Measurements from ENCODE around the gene VPS37B. TPM values are rescaled to one million over a fixed set of nuclear protein-coding genes. Genes with fewer than 3 reads are reported as not detected.
"Not testable (repeated sequence)": the region's sequence is repeated elsewhere in the genome, so short reads cannot be mapped to it uniquely, and the experiment has no call there.

Gene VPS37B
- polyA plus RNA-seq, 1 donor, result 23.0 TPM

- DNase-seq, result no peak
Observed at GRCh38 chr12:122880668-122881067, 15.3 kb downstream of the VPS37B start.

GRCh38 chr12:122880155-122880667 is 15.7 kb downstream of the VPS37B start:
- no peak for DNase-seq

GRCh38 chr12:122878780-122879612 is 16.9 kb downstream of the VPS37B start:
- no peak for DNase-seq

GRCh38 chr12:122876731-122877130 is 19.2 kb downstream of the VPS37B start:
- DNase-seq, result no peak

- not testable (repeated sequence) for DNase-seq
Observed at GRCh38 chr12:122876281-122876680, 19.6 kb downstream of the VPS37B start.

- DNase-seq, result no peak
Observed at GRCh38 chr12:122875590-122876220, 20.2 kb downstream of the VPS37B start.

- no peak for DNase-seq
Observed at GRCh38 chr12:122874081-122874480, 21.8 kb downstream of the VPS37B start.

GRCh38 chr12:122873540-122873939 is 22.4 kb downstream of the VPS37B start:
- DNase-seq, result no peak

GRCh38 chr12:122872815-122873361 is 23.0 kb downstream of the VPS37B start:
- no peak for DNase-seq

- no peak for DNase-seq
Observed at GRCh38 chr12:122871851-122872780, 23.8 kb downstream of the VPS37B start.

GRCh38 chr12:122870867-122871664 is 24.9 kb downstream of the VPS37B start:
- DNase-seq, result no peak

GRCh38 chr12:122870163-122870842 is 25.6 kb downstream of the VPS37B start:
- DNase-seq, result no peak

- DNase-seq, result no peak
Observed at GRCh38 chr12:122869207-122869973, 26.5 kb downstream of the VPS37B start.

GRCh38 chr12:122868471-122869177 is 27.3 kb downstream of the VPS37B start:
- no peak for DNase-seq

GRCh38 chr12:122867691-122868461 is 28.0 kb downstream of the VPS37B start:
- no peak for DNase-seq

- no peak for DNase-seq
Observed at GRCh38 chr12:122866950-122867607, 28.8 kb downstream of the VPS37B start.

- no peak for DNase-seq
Observed at GRCh38 chr12:122866379-122866778, 29.5 kb downstream of the VPS37B start.

All from hindlimb muscle (tissue), 1 donor.